Measurements from ENCODE around the gene PODXL2.
"Not testable (repeated sequence)": the region's sequence is repeated elsewhere in the genome, so short reads cannot be mapped to it uniquely, and the experiment has no call there.

Gene PODXL2

DNA sequence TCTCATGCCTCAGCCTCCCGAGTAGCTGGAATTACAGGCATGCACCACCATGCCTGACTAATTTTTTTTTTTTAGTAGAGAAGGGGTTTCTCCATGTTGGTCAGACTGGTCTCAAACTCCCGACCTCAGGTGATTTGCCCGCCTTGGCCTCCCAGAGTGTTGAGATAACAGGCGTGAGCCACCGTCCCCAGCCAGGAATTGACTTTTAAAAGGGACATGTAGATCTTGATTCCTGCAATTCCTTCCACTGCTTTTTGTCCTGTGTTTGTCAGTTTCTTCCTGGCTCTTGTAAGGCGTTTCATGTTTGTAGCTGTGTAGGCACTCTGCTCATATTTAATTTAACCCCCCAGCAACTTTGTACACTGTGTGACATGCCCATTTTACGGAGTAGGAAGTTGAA lies 23.4 kb upstream of the PODXL2 start:
- DNase-seq (ENCODE audit: low read depth, low spot score): not testable (repeated sequence)

DNA sequence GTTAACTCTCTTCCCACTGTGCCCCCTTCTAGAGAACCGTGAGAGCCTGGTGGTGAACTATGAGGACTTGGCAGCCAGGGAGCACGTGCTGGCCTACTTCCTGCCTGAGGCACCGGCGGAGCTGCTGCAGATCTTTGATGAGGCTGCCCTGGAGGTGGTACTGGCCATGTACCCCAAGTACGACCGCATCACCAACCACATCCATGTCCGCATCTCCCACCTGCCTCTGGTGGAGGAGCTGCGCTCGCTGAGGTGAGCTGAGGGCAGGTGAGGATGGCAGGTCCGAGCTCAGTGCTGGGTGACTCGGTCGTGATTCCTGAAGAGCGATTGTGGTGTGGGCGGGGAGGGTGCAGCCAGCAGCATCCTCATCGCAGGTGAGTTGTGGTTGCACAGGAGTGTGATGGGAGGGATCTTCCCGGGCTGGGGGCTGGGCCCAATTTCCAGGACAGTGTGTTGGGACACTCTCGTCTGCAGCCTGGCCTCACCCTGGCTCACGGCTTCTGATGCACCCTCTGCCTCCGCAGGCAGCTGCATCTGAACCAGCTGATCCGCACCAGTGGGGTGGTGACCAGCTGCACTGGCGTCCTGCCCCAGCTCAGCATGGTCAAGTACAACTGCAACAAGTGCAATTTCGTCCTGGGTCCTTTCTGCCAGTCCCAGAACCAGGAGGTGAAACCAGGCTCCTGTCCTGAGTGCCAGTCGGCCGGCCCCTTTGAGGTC lies 22.7 kb upstream of the PODXL2 start:
- DNase-seq (ENCODE audit: low read depth, low spot score): no peak

DNA sequence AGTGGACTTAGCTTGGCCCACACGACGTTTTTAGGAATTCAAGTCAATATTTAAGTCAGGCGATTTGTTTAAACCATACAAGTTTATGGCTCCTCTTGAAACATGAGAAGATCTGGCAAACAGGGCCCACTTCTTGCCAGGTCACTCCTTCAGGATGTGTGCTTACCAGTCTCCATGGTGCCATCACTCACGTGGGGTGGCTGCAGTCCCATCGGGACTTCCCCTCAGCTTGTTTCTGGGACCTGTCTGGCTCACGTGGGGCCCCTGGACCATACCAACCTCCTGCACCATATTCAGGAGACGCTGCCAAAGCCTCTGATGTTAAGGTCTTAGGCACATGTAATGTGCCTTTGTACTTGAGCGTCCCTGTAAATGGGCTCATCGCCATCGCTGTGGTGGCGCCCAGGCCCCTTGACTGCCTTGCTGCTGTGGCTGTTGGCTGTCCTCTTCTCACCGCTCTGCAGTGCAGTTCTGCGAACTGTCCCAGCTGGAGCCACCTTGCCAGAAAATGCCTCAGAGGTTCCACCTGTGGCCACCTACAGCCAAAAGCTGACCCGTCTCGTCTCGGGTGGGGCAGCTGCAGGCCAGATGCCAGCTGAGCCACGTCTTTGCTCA lies 21.9 kb upstream of the PODXL2 start:
- no peak for DNase-seq (ENCODE audit: low read depth, low spot score)

DNA sequence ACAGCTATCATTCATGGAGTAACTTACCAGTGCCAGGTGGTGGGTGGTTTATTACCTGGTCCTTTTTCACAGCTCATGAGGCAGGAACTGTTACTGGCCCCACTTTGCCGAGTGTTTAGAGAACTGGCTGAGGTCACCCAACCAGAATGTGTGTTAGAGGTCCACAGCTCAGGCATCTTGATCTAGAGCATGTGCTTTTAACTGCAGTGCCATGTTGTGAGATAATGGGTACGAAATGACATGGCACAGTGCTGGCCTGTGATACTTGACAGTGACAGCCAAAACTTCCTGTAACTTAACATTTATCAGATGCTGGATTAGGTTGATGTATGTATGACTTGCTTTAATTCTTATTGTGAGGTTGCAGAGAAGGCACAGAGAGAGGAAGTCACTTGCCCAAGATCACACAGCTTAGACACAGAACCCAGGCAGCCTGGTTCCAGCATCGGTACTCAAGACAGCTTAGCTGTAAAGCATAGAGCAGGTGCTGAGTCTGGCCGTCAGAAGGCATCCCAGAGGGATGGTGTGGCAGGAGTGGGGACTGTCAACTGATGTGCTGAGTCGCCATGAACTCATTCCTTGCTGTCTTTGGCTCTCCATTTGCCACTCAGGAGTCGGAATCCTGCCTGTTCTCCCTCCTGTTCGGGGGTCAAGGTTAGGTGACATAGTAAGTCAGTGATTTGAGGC lies 21.2 kb upstream of the PODXL2 start:
- DNase-seq (ENCODE audit: low read depth, low spot score): no peak

DNA sequence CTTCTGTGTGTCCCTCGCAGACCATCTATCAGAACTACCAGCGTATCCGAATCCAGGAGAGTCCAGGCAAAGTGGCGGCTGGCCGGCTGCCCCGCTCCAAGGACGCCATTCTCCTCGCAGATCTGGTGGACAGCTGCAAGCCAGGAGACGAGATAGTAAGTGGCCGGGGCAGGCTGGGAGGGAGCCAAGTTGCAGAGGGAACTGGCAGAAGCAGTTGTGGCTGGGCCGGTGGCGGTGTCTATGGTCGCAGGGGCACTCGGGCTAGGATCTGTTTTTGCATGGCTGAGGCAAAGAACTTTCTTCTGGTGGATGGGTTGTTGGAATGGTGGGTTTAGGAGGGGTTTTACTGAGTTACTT lies 20.6 kb upstream of the PODXL2 start:
- no peak for DNase-seq (ENCODE audit: low read depth, low spot score)

DNA sequence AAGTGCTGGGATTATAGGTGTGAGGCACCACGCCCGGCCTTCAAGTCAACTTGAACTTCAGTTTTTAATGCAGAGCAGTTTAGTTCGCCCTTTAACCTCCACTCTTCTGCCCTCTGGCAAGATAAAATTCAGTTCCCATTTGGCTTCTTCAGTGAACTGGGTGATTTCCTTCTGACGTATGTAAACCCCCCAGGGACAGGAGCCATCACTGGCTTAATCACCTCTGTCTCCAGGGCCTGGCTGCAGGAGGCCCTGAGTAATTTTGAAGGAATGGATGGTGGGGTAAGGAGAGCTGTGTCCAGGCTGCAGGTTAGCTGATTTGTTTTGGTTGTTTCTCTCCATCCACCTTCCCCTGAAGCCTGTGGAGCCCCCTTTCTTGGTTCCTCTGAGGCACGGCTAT lies 18.9 kb upstream of the PODXL2 start:
- no peak for DNase-seq (ENCODE audit: low read depth, low spot score)

DNA sequence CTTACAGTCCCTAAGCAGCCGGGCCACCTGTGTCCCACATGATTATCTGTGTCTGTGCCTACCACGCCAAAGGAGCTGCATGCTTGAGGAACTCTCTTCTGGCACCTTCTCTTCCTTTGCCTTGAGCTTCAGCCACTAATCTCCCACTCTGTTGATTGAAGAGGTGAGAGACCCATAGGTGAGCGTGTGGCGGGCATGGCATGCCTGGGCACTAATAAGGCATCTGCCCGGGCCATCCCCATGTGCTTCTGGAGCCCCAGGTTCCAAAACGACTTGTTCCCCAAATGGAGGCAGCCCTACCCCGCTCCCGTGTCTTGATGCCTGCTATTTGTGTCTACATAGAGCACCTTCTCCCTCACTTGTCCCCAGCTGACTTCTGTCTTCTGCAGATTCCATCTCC lies 17.7 kb upstream of the PODXL2 start:
- DNase-seq (ENCODE audit: low read depth, low spot score): no peak

DNA sequence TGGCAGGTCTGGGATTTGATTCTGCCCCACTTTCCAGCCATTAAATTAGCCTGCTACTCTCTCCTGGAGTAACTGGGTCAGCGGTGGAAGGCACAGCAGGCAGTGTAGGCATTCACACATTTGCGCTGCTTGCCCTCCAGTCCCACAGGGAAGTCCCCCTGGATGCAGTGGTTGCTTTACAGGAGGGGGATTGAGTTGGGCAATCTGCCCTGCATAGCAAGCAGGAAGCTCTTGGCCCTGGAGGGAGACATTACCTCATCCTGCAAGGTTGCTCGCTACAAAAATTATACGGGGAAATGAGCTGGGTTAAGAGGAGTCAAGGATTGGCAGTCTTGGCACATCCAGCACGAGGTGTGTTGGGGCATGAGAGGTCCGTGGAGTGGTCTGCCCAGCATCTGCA lies 16.0 kb upstream of the PODXL2 start:
- DNase-seq (ENCODE audit: low read depth, low spot score): no peak

DNA sequence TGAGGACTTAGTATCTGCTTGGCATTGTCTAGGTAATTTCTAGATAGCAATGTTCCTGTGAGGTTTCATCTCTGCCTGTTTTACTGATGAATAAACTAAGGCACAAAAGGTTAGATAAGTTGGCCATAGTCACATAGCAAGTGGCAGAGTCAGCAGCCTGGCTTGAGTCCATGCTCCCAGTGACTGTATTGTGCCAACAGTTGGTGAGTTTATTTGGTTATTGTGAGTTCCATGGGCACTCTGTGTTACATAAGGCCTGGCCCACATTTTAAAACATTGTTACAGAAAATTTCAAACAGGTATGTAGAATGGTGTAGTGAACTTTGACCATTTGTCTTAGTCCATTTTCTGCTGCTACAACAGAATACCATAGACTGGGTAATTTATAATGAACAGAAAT lies 15.6 kb upstream of the PODXL2 start:
- no peak for DNase-seq (ENCODE audit: low read depth, low spot score)

DNA sequence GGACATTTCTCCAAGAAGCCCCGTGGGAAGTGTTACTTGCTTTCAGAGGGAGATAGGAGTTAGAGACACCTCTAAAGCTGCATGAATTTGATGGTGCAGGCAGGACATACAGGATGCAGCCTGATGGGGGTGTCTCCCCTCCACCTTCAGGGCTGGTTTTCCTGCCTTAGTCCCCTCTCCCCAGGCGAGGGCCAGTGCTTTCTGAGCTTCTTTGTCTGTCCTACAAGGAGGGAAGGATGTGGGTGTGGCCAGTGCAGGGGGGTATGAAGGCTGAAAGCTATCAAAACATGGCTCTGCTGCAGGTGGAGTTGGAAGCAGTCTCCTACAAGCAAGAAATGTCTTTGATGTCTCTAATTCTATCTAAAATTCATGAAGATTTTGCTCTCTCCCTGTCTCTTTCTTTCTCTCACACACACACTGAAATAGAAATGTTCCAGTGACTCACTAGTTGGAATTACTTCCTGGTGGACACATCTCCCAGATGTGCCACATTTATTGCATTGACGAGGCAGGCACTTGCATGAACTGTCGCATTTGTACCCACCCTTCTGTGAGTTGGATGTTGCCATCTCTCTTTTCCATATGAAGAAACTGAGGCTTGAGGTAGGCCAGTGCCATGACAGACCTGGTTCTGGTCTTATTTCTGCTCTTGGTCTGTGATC lies 13.9 kb upstream of the PODXL2 start:
- no peak for DNase-seq (ENCODE audit: low read depth, low spot score)

DNA sequence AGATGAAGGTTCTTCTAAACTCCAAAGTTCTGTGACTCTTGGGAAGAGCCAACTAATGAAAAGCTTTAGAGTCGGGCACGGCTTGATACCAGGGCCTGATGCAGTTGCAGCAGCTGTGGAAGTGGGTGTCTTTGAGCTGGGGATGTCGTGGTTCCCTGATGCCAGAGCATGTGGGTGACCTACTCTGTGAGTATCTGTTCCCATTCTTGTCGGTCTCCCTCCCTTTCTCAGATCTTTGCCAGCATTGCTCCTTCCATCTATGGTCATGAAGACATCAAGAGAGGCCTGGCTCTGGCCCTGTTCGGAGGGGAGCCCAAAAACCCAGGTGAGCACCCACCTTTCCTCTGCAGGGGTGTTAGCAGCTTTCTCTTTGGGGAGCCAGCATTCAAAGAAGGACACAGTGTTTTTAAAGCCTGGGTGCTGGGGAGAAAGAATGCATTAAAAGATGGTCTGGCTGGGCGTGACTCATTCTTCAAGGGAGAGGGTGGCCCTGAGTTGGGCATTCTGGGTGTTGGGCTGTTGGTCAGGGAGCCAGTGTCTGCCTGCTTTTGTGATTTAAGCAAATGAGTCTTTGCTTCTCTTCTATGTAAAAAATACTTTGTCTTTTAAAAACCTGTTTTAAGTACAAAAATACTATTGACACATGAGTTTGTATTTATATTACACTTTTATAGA lies 13.2 kb upstream of the PODXL2 start:
- DNase-seq (ENCODE audit: low read depth, low spot score): no peak

DNA sequence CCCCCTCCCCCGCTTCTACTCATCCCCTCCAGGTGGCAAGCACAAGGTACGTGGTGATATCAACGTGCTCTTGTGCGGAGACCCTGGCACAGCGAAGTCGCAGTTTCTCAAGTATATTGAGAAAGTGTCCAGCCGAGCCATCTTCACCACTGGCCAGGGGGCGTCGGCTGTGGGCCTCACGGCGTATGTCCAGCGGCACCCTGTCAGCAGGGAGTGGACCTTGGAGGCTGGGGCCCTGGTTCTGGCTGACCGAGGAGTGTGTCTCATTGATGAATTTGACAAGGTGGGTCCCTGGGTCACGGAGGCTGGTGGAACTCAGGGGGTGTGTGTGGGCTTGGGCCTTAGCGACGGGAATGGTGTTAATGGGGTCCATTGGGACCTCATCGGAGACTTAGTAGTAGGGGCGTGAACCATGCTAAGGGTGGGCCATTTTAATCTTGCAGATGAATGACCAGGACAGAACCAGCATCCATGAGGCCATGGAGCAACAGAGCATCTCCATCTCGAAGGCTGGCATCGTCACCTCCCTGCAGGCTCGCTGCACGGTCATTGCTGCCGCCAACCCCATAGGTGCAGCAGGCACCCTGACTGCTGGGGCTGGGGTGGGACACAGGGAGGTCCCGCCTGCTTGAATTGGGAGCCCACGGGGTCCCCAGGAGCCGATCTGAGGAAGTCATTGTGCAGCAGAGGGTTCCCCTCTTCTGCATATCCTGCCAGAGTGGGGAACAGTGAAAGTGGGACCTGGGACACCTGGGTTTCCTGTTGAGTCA lies 12.0 kb upstream of the PODXL2 start:
- no peak for DNase-seq (ENCODE audit: low read depth, low spot score)

DNA sequence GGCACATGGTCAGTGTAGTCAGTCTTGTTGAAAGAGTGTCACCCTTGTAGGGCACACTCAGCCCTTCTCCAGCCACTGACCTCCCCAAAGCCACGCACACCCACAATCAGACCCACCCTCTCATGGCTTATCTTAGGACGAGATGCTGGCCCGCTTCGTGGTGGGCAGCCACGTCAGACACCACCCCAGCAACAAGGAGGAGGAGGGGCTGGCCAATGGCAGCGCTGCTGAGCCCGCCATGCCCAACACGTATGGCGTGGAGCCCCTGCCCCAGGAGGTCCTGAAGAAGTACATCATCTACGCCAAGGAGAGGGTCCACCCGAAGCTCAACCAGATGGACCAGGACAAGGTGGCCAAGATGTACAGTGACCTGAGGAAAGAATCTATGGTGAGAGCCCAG lies 10.1 kb upstream of the PODXL2 start:
- DNase-seq (ENCODE audit: low read depth, low spot score): no peak

DNA sequence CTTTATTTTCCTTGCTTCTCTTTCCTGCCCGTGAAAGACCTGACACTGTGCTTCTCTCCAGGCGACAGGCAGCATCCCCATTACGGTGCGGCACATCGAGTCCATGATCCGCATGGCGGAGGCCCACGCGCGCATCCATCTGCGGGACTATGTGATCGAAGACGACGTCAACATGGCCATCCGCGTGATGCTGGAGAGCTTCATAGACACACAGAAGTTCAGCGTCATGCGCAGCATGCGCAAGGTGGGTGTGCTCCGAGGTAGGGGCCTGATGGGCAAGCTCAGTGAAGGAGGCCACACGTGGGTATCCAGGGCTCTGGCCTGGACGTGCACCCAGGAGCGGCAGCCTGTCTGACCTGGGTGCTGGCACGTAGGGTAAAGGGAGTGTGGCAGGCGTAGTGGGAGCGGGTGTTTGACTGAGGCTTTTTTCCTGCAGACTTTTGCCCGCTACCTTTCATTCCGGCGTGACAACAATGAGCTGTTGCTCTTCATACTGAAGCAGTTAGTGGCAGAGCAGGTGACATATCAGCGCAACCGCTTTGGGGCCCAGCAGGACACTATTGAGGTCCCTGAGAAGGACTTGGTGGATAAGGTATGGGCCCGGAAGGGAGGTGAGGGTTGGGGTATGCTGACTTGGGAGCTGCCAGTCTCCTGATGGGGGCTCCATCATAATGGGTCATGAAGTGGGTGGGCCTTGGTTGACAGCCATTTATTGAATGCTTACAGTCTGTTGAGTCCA lies 8.2 kb upstream of the PODXL2 start:
- no peak for DNase-seq (ENCODE audit: low read depth, low spot score)

DNA sequence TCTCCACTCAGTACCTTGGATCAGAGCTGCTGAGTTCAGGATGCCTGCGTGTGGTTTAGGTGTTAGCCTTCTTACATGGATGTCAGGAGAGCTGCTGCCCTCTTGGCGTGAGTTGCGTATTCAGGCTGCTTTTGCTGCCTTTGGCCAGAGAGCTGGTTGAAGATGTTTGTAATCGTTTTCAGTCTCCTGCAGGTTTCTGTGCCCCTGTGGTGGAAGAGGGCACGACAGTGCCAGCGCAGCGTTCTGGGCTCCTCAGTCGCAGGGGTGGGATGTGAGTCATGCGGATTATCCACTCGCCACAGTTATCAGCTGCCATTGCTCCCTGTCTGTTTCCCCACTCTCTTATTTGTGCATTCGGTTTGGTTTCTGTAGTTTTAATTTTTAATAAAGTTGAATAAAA lies 7.0 kb upstream of the PODXL2 start:
- no peak for DNase-seq (ENCODE audit: low read depth, low spot score)

DNA sequence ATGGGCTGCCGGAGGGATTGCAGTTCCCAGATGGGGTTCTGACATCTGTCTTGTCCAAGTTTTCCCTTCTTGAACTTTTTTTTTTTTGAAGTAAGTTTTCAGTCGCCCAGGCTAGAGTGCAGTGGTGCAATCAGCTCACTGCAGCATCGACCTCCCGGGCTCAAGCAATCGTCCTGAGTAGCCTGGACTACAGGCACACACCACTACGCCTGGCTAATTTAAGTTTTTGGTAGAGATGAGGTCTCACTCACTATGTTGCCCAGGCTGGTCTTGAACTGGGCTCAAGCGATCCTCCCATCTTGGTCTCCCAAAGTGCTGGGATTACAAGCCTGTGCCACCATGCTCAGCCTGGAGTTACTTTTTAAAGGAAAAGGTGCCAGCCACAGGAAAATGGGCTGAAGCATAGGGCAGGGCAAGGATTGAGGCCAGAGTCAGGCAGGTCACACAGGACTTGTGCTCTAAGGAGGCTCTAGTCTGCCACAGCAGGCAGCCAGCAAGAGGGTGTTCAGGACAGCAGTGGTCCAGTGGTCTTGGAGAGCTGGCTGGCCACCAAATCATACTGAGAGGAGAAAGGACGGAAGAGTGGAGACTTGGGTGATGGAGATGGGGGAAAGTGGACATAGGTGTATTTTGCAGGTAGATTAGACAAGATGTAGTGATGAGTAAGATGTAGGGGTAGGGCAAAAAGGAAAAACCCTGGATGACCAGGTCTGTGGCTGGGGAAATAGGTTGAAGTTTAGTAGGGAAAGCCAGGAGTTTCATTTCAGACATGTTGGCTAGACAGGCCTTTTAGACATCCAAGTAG lies 6.0 kb upstream of the PODXL2 start:
- DNase-seq (ENCODE audit: low read depth, low spot score): no peak

DNA sequence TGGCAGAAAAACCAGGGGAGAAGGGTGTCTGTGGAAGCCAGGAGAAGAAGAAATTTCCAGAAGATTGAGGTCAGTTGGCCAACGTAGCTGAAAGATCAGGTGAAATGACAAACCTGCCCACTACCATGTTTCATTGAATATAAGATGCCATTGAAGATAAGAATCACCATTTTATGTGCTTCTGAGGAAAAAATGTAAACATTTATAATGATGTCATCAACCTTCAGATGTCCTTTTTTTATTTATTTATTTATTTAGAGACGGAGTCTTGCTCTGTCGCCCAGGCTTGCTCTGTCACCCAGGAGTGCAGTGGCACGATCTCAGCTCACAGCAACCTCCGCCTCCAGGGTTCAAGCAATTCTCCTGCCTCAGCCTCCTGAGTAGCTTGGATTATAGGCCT lies 4.9 kb upstream of the PODXL2 start:
- no peak for DNase-seq (ENCODE audit: low read depth, low spot score)

DNA sequence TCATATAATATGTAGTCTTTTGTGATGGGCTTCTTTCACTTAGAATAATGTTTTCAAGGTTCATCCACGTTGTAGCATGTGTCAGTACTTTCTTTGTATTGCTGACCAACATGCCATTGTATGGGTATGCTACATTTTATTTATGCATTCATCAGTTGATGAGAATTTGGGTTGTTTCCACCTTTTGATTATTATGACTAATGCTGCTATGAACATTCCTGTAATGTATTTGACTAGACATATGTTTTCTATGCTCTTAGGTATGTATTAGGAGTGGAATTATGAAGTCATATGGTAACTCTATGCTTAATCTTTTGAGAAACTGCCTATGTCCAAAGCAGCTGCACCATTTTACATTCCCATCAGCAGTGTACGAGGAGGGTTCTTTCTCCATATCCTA lies 3.2 kb upstream of the PODXL2 start:
- DNase-seq (ENCODE audit: low read depth, low spot score): no peak

DNA sequence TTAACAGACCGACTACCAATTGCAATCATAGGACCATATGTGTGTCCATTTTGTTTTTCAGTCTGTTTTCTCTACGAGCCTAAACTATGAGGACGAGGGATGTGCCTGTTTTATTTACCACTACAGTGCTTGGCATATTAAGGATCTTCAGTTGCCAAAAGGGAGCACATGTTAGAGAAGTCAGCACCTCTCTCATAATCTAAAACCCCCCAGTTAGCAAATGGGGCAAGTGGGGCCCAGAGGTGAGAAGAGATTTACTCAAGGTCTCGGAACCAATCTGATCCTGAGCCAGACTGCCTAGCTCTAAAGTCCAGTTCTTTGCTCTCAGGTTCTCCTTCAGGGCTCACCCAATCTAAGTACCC lies 578 bp upstream of the PODXL2 start:
- no peak for DNase-seq (ENCODE audit: low read depth, low spot score)

All from smooth muscle cell of the brain vasculature (primary cell).